ENCODE data around the gene MEF2D.
A peak's percentile ranks its signal among the peaks of the same experiment; 100 is the strongest.

MEF2D gene

GRCh38 chr1:156491151-156491949 is 9.2 kb downstream of the MEF2D start:
- in situ Hi-C loops (cut with HindIII; ENCODE audit: low sequenced_read_pairs) = no loop called here
- DNase-seq (ENCODE audit: low read depth) = no peak
- TF ChIP-seq, protein P1, sequence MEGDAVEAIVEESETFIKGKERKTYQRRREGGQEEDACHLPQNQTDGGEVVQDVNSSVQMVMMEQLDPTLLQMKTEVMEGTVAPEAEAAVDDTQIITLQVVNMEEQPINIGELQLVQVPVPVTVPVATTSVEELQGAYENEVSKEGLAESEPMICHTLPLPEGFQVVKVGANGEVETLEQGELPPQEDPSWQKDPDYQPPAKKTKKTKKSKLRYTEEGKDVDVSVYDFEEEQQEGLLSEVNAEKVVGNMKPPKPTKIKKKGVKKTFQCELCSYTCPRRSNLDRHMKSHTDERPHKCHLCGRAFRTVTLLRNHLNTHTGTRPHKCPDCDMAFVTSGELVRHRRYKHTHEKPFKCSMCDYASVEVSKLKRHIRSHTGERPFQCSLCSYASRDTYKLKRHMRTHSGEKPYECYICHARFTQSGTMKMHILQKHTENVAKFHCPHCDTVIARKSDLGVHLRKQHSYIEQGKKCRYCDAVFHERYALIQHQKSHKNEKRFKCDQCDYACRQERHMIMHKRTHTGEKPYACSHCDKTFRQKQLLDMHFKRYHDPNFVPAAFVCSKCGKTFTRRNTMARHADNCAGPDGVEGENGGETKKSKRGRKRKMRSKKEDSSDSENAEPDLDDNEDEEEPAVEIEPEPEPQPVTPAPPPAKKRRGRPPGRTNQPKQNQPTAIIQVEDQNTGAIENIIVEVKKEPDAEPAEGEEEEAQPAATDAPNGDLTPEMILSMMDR (IDR thresholded peaks at IDR 0.05; ENCODE audit: low read depth, low read length, missing control alignments) = no peak
- H3K4me3 ChIP-seq (ENCODE audit: low read depth, low read length) = no peak overlapping the region

DNA sequence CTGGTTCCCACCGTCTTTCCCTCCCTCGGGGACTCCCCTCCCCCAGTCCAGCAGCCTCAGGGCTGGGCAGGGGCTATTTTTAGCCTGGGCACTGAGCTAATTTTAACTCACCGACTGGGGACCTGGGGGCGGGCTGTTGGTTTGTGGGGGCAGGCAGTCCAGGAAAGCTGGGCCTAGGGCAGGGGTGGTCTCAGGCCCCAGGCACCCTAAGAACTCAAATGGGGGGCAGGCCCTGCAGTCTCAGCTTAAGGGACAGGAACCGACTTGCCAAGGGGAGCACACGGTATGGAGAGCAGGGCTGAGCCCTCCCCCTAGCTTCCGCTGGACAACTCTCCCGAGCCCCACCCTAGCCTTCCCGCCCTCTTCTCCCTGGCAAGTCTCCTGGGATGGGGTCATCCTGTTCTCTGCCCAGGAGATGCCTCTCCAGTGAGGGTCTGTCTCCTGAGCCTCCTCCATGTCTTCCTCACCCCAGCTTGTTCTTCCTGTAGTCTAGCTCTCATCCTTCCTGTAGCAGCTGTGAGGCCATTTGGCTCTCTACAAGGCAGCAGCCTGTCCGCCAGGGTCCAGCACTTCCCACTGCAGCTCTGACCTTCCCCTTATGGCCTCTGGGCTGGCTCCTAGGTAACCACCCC is 10.1 kb downstream of the MEF2D start:
- no peak overlapping the region for H3K4me3 ChIP-seq (ENCODE audit: low read depth, low read length)
- in situ Hi-C loops (cut with HindIII; ENCODE audit: low sequenced_read_pairs) = no loop called here
- DNase-seq (ENCODE audit: low read depth) = no peak
- TF ChIP-seq, protein P1 (IDR thresholded peaks at IDR 0.05; ENCODE audit: low read depth, low read length, missing control alignments) = peak; percentile 33

DNA sequence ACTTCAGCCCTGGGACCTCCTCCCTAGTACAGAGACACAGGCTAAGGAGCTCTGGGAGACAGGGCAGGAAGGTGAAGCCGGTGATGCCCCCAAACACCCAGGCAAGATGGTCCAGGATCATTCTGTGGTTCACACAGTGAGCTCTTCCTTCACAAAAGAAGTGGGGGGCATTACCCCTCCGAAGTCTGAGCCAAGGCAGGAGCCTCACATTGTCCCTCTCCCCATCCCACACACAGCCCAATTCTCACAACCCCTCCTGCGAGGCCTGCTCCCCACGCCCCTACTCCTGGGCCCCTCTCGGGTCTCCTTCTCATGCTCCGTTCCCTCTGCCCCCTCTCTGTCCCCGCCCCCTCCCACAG is 10.7 kb downstream of the MEF2D start:
- no peak overlapping the region for H3K4me3 ChIP-seq (ENCODE audit: low read depth, low read length)
- in situ Hi-C loops (cut with HindIII; ENCODE audit: low sequenced_read_pairs) = no loop called here

DNA sequence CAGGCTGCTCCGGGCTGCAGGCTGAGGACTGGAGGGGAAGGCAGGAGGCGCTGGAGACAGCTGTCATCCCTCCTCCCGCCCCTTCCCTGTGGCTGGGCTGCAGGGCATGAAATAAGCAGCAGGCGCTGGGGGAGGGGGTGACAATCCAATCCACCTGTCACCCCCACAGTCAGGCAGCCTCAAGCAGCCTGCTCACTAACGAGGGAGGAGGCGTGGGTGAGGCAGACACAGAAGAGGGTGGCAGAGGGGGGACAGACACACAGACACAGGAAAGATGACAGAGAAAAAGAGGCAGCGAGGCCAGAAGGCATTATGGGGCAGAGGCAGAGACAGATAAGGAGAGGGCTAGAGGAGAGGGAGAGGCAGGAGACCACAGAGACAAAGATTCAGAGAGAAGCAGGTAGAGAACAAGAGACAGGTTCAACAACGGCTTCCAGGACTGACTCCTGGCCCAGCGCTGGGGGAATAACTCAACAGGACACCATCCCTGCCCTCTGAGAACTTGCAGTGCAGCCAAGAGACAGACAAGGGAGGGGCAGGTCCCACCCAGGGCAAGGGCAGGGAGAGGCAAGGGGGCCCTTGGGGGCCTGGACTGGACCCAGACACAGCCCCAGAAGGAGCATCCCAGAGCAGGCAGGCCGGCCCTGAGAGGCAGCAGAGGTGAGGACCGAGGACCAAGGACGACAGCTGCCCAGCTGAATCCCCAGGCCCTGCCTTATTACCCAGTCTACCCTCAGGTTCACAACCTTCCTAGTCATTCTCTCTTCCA is 11.2 kb downstream of the MEF2D start:
- in situ Hi-C loops (cut with HindIII; ENCODE audit: low sequenced_read_pairs) = no loop called here
- no peak for DNase-seq (ENCODE audit: low read depth)
- no peak overlapping the region for H3K4me3 ChIP-seq (ENCODE audit: low read depth, low read length)
- TF ChIP-seq, protein P1 (IDR thresholded peaks at IDR 0.05; ENCODE audit: low read depth, low read length, missing control alignments) = no peak

More for the DNA sequence above, 10.7 kb downstream of the MEF2D start:
- TF ChIP-seq, protein P1 (IDR thresholded peaks at IDR 0.05; ENCODE audit: low read depth, low read length, missing control alignments) = no peak
- DNase-seq (ENCODE audit: low read depth) = no peak

GRCh38 chr1:156488566-156489165 is 11.9 kb downstream of the MEF2D start:
- no peak overlapping the region for H3K4me3 ChIP-seq (ENCODE audit: low read depth, low read length)
- in situ Hi-C loops (cut with HindIII; ENCODE audit: low sequenced_read_pairs) = no loop called here
- TF ChIP-seq, protein P1 (IDR thresholded peaks at IDR 0.05; ENCODE audit: low read depth, low read length, missing control alignments) = no peak
- no peak for DNase-seq (ENCODE audit: low read depth)

DNA sequence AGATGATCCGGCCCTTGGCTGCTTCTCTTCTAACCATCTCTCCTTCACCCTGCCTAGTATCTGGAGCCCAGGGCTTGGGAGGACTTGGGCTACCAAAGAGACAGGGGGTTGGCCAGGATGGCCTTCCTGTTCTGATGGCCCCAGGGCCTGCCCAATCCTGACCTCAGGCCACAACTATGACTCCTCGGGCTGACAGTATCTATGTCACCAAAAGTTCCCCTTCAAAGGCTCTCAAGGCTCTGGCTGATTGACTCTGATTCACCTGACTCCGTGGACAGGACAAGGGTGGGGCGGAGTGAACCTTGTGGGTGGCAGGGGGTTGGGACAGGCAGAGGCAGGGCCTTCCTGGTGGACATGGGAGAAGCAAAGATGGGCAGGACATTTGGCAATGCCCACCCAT is 12.7 kb downstream of the MEF2D start:
- H3K4me3 ChIP-seq (ENCODE audit: low read depth, low read length) = no peak overlapping the region
- TF ChIP-seq, protein P1 (IDR thresholded peaks at IDR 0.05; ENCODE audit: low read depth, low read length, missing control alignments) = no peak
- DNase-seq (ENCODE audit: low read depth) = no peak
- in situ Hi-C loops (cut with HindIII; ENCODE audit: low sequenced_read_pairs) = no loop called here

Measured in astrocyte of the cerebellum (primary cell).